Measurements from ENCODE around the gene ZEB2. TPM values are rescaled to one million over a fixed set of nuclear protein-coding genes. Genes with fewer than 3 reads are reported as not detected.

The ZEB2 gene
- total and polyA plus RNA-seq, 2 of the 8 experiments (the other 6 are each of a cell fraction or from before 2014, with no cell fraction given) = 0.38 TPM; not detected in 1

DNA sequence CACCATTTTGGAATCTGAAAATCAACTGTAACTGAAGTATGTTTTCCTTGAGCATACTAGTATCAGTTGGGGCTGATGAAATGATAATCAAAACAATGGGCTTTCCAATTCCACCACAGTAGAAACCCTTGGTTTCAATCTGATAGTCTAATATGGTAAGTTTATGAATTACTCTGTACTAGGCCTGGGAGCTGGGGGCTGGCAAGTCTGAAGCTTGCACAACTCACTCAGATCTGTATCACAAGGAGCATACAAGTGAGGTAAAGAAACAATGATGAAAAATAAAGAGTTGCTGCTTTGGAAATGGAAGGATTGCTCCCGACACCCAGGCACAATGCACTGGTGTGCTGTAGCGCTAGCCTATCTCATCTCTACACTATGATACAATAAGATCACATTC, 19.4 kb downstream of the ZEB2 start:
- H3K23me2 ChIP-seq (ENCODE audit: low read depth, low read length) = no peaks in the 10 kb centered on the region
- H3K4me1 ChIP-seq (replicated peaks in 1 of 4; ENCODE audit: control insufficient read depth in 3 of 4, insufficient read depth in 4 of 4, low read length in 3 of 4) = peaks cover 0 to 9% (median 8%) of the 10 kb centered on the region in 4 experiments; a peak in 5 of 7 replicates
- H3K79me2 ChIP-seq (ENCODE audit: control insufficient read depth in 1 of 2, insufficient read depth in 2 of 2, low read length in 2 of 2) = no peaks in the 10 kb centered on the region
- H2BK120ac ChIP-seq (replicated peaks; ENCODE audit: low read depth, low read length) = no peak overlapping the region
- no peak overlapping the region for H3K14ac ChIP-seq (ENCODE audit: insufficient read length)
- H4K91ac ChIP-seq (replicated peaks; ENCODE audit: insufficient read length, low read length) = no peak overlapping the region
- ChIA-PET POLR2A (ENCODE audit: partially characterized antibody) (no interaction called here), CTCF (ENCODE audit: partially characterized antibody) (interaction anchor here (4.7 kb wide), 1 partner anchor 51 kb away, joined by 18 read pairs; no protein-coding TSS in a partner anchor)
- no peak overlapping the region for H2BK15ac ChIP-seq (ENCODE audit: low read length)
- H2AFZ ChIP-seq (ENCODE audit: low read length) = no peak overlapping the region
- H2BK5ac ChIP-seq (ENCODE audit: low read depth, low read length) = no peak overlapping the region
- no peaks in the 10 kb centered on the region for H3K9me3 ChIP-seq (ENCODE audit: insufficient read depth in 2 of 2, low read depth in 1 of 2, low read length in 1 of 2)
- no peaks in the 10 kb centered on the region for H4K20me1 ChIP-seq (replicated peaks in 1 of 2; ENCODE audit: control insufficient read depth in 1 of 2, insufficient read depth in 2 of 2, low read length in 2 of 2)
- no peaks in the 10 kb centered on the region for H3K27me3 ChIP-seq (replicated peaks in 1 of 4; ENCODE audit: control insufficient read depth in 3 of 4, extremely low read depth in 1 of 4, insufficient read depth in 3 of 4, low read length in 3 of 4)
- no peaks in the 10 kb centered on the region for H3K79me1 ChIP-seq (ENCODE audit: low read depth, low read length)
- no peak for DNase-seq (ENCODE audit: low read depth in 1 of 2, low spot score in 2 of 2)
- H3K23ac ChIP-seq (ENCODE audit: insufficient read length) = no peak overlapping the region
- H3K18ac ChIP-seq (ENCODE audit: extremely low read depth, low read length) = no peak overlapping the region
- H3K36me3 ChIP-seq (ENCODE audit: control insufficient read depth in 2 of 4, insufficient read depth in 4 of 4, low read length in 3 of 4) = no peaks in the 10 kb centered on the region
- H2BK20ac ChIP-seq (ENCODE audit: low read length) = no peak overlapping the region
- no peak overlapping the region for H2BK12ac ChIP-seq (ENCODE audit: low read depth, low read length)
- FAIRE-seq = no peak
- no peak overlapping the region for H3K4me2 ChIP-seq (ENCODE audit: insufficient read depth in 1 of 2, low read depth in 2 of 2, low read length in 2 of 2)
- H3K4me3 ChIP-seq (ENCODE audit: extremely low read depth in 1 of 4, insufficient read depth in 2 of 4, low read depth in 3 of 4, low read length in 4 of 4) = no peak overlapping the region
- no peak overlapping the region for H3K56ac ChIP-seq (replicated peaks; ENCODE audit: insufficient read length, low read depth, low read length)
- no peak overlapping the region for H4K5ac ChIP-seq (ENCODE audit: insufficient read length, low read depth, low read length)
- H3K4ac ChIP-seq (replicated peaks; ENCODE audit: insufficient read length, low read depth, low read length) = no peak overlapping the region
- no peak overlapping the region for H2AK5ac ChIP-seq (ENCODE audit: low read depth, low read length)
- no peak overlapping the region for H3K9ac ChIP-seq (replicated peaks in 1 of 4; ENCODE audit: extremely low read depth in 1 of 4, low read depth in 3 of 4, low read length in 3 of 4)
- no peak overlapping the region for H4K8ac ChIP-seq (ENCODE audit: extremely low read depth, insufficient read depth, low read length)
- no peak overlapping the region for H3K27ac ChIP-seq (ENCODE audit: low read depth, low read length)
- WGBS, 2 experiments (ENCODE audit: extremely low coverage in 1 of 2, insufficient coverage in 1 of 2, insufficient read length in 1 of 2, insufficient replicate concordance in 2 of 2, low coverage in 1 of 2, low lambda C conversion rate in 2 of 2, missing lambda C conversion rate in 1 of 2) = 93% methylated on average over 2 of the region's 2 CpGs; no CpG with 5 or more reads in 1 of the 2 experiments
- TF ChIP-seq CTCF (IDR thresholded peaks at IDR 0.05; ENCODE audit: control extremely low read depth in 1 of 3, insufficient read depth in 1 of 3, low read depth in 1 of 3, low read length in 3 of 3) (no peak), PHF8 (conservative IDR thresholded peaks at IDR 0.05; ENCODE audit: low read depth, low read length) (no peak), RFX5 (IDR thresholded peaks at IDR 0.05; ENCODE audit: borderline replicate concordance, low read depth, low read length) (no peak), RBBP5 (IDR thresholded peaks at IDR 0.05; ENCODE audit: borderline replicate concordance, low read depth, low read length) (no peak), ZNF274 (IDR thresholded peaks at IDR 0.05; ENCODE audit: borderline replicate concordance, extremely low read depth, low read length) (no peak), TAF7 (optimal IDR thresholded peaks at IDR 0.05; ENCODE audit: borderline replicate concordance, low read depth, low read length) (no peak), HDAC2 (IDR thresholded peaks at IDR 0.05; ENCODE audit: borderline replicate concordance in 1 of 2, low read depth in 2 of 2, low read length in 2 of 2) (no peak), TEAD4 (IDR thresholded peaks at IDR 0.05; ENCODE audit: low read depth, low read length) (no peak), JUN (IDR thresholded peaks at IDR 0.05; ENCODE audit: low read depth, low read length) (no peak), POLR2A (IDR thresholded peaks at IDR 0.05; ENCODE audit: control extremely low read depth in 1 of 2, low read depth in 2 of 2, low read length in 2 of 2) (no peak), RNF2 (IDR thresholded peaks at IDR 0.05; ENCODE audit: borderline replicate concordance, low read depth, low read length, missing control alignments, poor library complexity, severe bottlenecking) (no peak)
